ENCODE measurements around the gene UBE2E3.

Gene UBE2E3

GRCh38 chr2:180952731-180953336, 27.6 kb upstream of the UBE2E3 start:
- H3K27ac ChIP-seq (ENCODE audit: low read depth, low read length): no peak overlapping the region
- H2AFZ ChIP-seq (ENCODE audit: low read length, unreplicated experiment): no peak overlapping the region
- no peaks in the 10 kb centered on the region for H3K36me3 ChIP-seq (ENCODE audit: insufficient read depth, low read length)

GRCh38 chr2:180953550-180953949, 26.9 kb upstream of the UBE2E3 start:
- Histone ChIP-seq H3K36me3 (ENCODE audit: insufficient read depth, low read length) (no peaks in the 10 kb centered on the region), H3K4me1 (ENCODE audit: control insufficient read depth, insufficient read depth, low read length, unreplicated experiment) (no peaks in the 10 kb centered on the region), H3K4me3 (ENCODE audit: low read depth, low read length) (no peak overlapping the region), H3K27me3 (ENCODE audit: insufficient read depth, low read length) (no peaks in the 10 kb centered on the region), H2AFZ (ENCODE audit: low read length, unreplicated experiment) (no peak overlapping the region), H3K27ac (ENCODE audit: low read depth, low read length) (no peak overlapping the region), H3K79me2 (ENCODE audit: control insufficient read depth, insufficient read depth, low read length, unreplicated experiment) (no peaks in the 10 kb centered on the region)

More at GRCh38 chr2:180952731-180953336, 27.6 kb upstream of the UBE2E3 start:
- no peaks in the 10 kb centered on the region for H3K4me1 ChIP-seq (ENCODE audit: control insufficient read depth, insufficient read depth, low read length, unreplicated experiment)
- H3K79me2 ChIP-seq (ENCODE audit: control insufficient read depth, insufficient read depth, low read length, unreplicated experiment): no peaks in the 10 kb centered on the region
- H3K27me3 ChIP-seq (ENCODE audit: insufficient read depth, low read length): no peaks in the 10 kb centered on the region
- H3K4me3 ChIP-seq (ENCODE audit: low read depth, low read length): no peak overlapping the region

GRCh38 chr2:180955101-180955500, 25.3 kb upstream of the UBE2E3 start:
- no peaks in the 10 kb centered on the region for H3K36me3 ChIP-seq (ENCODE audit: insufficient read depth, low read length)
- H3K4me3 ChIP-seq (ENCODE audit: low read depth, low read length): no peak overlapping the region
- no peaks in the 10 kb centered on the region for H3K4me1 ChIP-seq (ENCODE audit: control insufficient read depth, insufficient read depth, low read length, unreplicated experiment)
- no peak overlapping the region for H3K27ac ChIP-seq (ENCODE audit: low read depth, low read length)
- H3K79me2 ChIP-seq (ENCODE audit: control insufficient read depth, insufficient read depth, low read length, unreplicated experiment): no peaks in the 10 kb centered on the region
- H2AFZ ChIP-seq (ENCODE audit: low read length, unreplicated experiment): no peak overlapping the region
- no peaks in the 10 kb centered on the region for H3K27me3 ChIP-seq (ENCODE audit: insufficient read depth, low read length)

- Histone ChIP-seq H3K27me3 (ENCODE audit: insufficient read depth, low read length) (no peaks in the 10 kb centered on the region), H3K27ac (ENCODE audit: low read depth, low read length) (no peak overlapping the region), H3K36me3 (ENCODE audit: insufficient read depth, low read length) (no peaks in the 10 kb centered on the region), H3K4me3 (ENCODE audit: low read depth, low read length) (no peak overlapping the region), H3K4me1 (ENCODE audit: control insufficient read depth, insufficient read depth, low read length, unreplicated experiment) (no peaks in the 10 kb centered on the region), H2AFZ (ENCODE audit: low read length, unreplicated experiment) (no peak overlapping the region), H3K79me2 (ENCODE audit: control insufficient read depth, insufficient read depth, low read length, unreplicated experiment) (no peaks in the 10 kb centered on the region)
Measured at GRCh38 chr2:180959787-180960186, 20.6 kb upstream of the UBE2E3 start.

GRCh38 chr2:180960982-180961381, 19.4 kb upstream of the UBE2E3 start:
- H2AFZ ChIP-seq (ENCODE audit: low read length, unreplicated experiment): no peak overlapping the region
- H3K79me2 ChIP-seq (ENCODE audit: control insufficient read depth, insufficient read depth, low read length, unreplicated experiment): no peaks in the 10 kb centered on the region

GRCh38 chr2:180962727-180963314, 17.6 kb upstream of the UBE2E3 start:
- Histone ChIP-seq H3K36me3 (ENCODE audit: insufficient read depth, low read length) (no peaks in the 10 kb centered on the region), H3K27ac (ENCODE audit: low read depth, low read length) (no peak overlapping the region), H2AFZ (ENCODE audit: low read length, unreplicated experiment) (no peak overlapping the region), H3K79me2 (ENCODE audit: control insufficient read depth, insufficient read depth, low read length, unreplicated experiment) (no peaks in the 10 kb centered on the region), H3K4me3 (ENCODE audit: low read depth, low read length) (no peak overlapping the region), H3K27me3 (ENCODE audit: insufficient read depth, low read length) (no peaks in the 10 kb centered on the region), H3K4me1 (ENCODE audit: control insufficient read depth, insufficient read depth, low read length, unreplicated experiment) (no peaks in the 10 kb centered on the region)

More at GRCh38 chr2:180960982-180961381, 19.4 kb upstream of the UBE2E3 start:
- no peak overlapping the region for H3K27ac ChIP-seq (ENCODE audit: low read depth, low read length)
- no peaks in the 10 kb centered on the region for H3K27me3 ChIP-seq (ENCODE audit: insufficient read depth, low read length)
- no peaks in the 10 kb centered on the region for H3K36me3 ChIP-seq (ENCODE audit: insufficient read depth, low read length)
- no peaks in the 10 kb centered on the region for H3K4me1 ChIP-seq (ENCODE audit: control insufficient read depth, insufficient read depth, low read length, unreplicated experiment)
- no peak overlapping the region for H3K4me3 ChIP-seq (ENCODE audit: low read depth, low read length)

GRCh38 chr2:180966378-180966777, 14.0 kb upstream of the UBE2E3 start:
- H3K27ac ChIP-seq (ENCODE audit: low read depth, low read length): no peak overlapping the region
- no peaks in the 10 kb centered on the region for H3K4me1 ChIP-seq (ENCODE audit: control insufficient read depth, insufficient read depth, low read length, unreplicated experiment)
- no peaks in the 10 kb centered on the region for H3K27me3 ChIP-seq (ENCODE audit: insufficient read depth, low read length)
- H3K4me3 ChIP-seq (ENCODE audit: low read depth, low read length): no peak overlapping the region
- no peaks in the 10 kb centered on the region for H3K36me3 ChIP-seq (ENCODE audit: insufficient read depth, low read length)
- H3K79me2 ChIP-seq (ENCODE audit: control insufficient read depth, insufficient read depth, low read length, unreplicated experiment): no peaks in the 10 kb centered on the region
- H2AFZ ChIP-seq (ENCODE audit: low read length, unreplicated experiment): no peak overlapping the region

GRCh38 chr2:180969124-180969523, 11.3 kb upstream of the UBE2E3 start:
- Histone ChIP-seq H3K79me2 (ENCODE audit: control insufficient read depth, insufficient read depth, low read length, unreplicated experiment) (no peaks in the 10 kb centered on the region), H3K27ac (ENCODE audit: low read depth, low read length) (no peak overlapping the region), H3K36me3 (ENCODE audit: insufficient read depth, low read length) (no peaks in the 10 kb centered on the region), H3K4me3 (ENCODE audit: low read depth, low read length) (no peak overlapping the region), H2AFZ (ENCODE audit: low read length, unreplicated experiment) (no peak overlapping the region), H3K4me1 (ENCODE audit: control insufficient read depth, insufficient read depth, low read length, unreplicated experiment) (no peaks in the 10 kb centered on the region), H3K27me3 (ENCODE audit: insufficient read depth, low read length) (no peaks in the 10 kb centered on the region)

GRCh38 chr2:180970016-180970415, 10.4 kb upstream of the UBE2E3 start:
- no peaks in the 10 kb centered on the region for H3K36me3 ChIP-seq (ENCODE audit: insufficient read depth, low read length)

GRCh38 chr2:180971811-180972210, 8.6 kb upstream of the UBE2E3 start:
- Histone ChIP-seq H3K27ac (ENCODE audit: low read depth, low read length) (no peak overlapping the region), H3K4me3 (ENCODE audit: low read depth, low read length) (no peak overlapping the region), H3K4me1 (ENCODE audit: control insufficient read depth, insufficient read depth, low read length, unreplicated experiment) (no peaks in the 10 kb centered on the region), H3K36me3 (ENCODE audit: insufficient read depth, low read length) (no peaks in the 10 kb centered on the region), H2AFZ (ENCODE audit: low read length, unreplicated experiment) (no peak overlapping the region), H3K79me2 (ENCODE audit: control insufficient read depth, insufficient read depth, low read length, unreplicated experiment) (no peaks in the 10 kb centered on the region), H3K27me3 (ENCODE audit: insufficient read depth, low read length) (no peaks in the 10 kb centered on the region)

More at GRCh38 chr2:180970016-180970415, 10.4 kb upstream of the UBE2E3 start:
- H3K79me2 ChIP-seq (ENCODE audit: control insufficient read depth, insufficient read depth, low read length, unreplicated experiment): no peaks in the 10 kb centered on the region
- no peak overlapping the region for H3K4me3 ChIP-seq (ENCODE audit: low read depth, low read length)
- no peak overlapping the region for H3K27ac ChIP-seq (ENCODE audit: low read depth, low read length)
- H3K4me1 ChIP-seq (ENCODE audit: control insufficient read depth, insufficient read depth, low read length, unreplicated experiment): no peaks in the 10 kb centered on the region
- no peaks in the 10 kb centered on the region for H3K27me3 ChIP-seq (ENCODE audit: insufficient read depth, low read length)
- H2AFZ ChIP-seq (ENCODE audit: low read length, unreplicated experiment): no peak overlapping the region

- Histone ChIP-seq H2AFZ (ENCODE audit: low read length, unreplicated experiment) (no peak overlapping the region), H3K4me3 (ENCODE audit: low read depth, low read length) (no peak overlapping the region), H3K27ac (ENCODE audit: low read depth, low read length) (no peak overlapping the region), H3K27me3 (ENCODE audit: insufficient read depth, low read length) (no peaks in the 10 kb centered on the region), H3K36me3 (ENCODE audit: insufficient read depth, low read length) (no peaks in the 10 kb centered on the region), H3K79me2 (ENCODE audit: control insufficient read depth, insufficient read depth, low read length, unreplicated experiment) (no peaks in the 10 kb centered on the region), H3K4me1 (ENCODE audit: control insufficient read depth, insufficient read depth, low read length, unreplicated experiment) (peaks cover 8% of the 10 kb centered on the region)
Measured at GRCh38 chr2:180975585-180975984, 4.8 kb upstream of the UBE2E3 start.

Measured in ACC112 (cell line).